Mucosa of descending colon (tissue), 3 donors: ENCODE measurements around the gene SYNRG. TPM values are rescaled to one million over a fixed set of nuclear protein-coding genes. Genes with fewer than 3 reads are reported as not detected.
A peak's percentile ranks its signal among the peaks of the same experiment; 100 is the strongest.

Experiments
- ATAC-seq: fragments of 200-7000 bp; cut with Tn5 transposase; one replicate; pipeline ENCODE4 v1.9.1; 2020; ENCODE audit warnings: mild to moderate bottlenecking, moderate library complexity
- DNase-seq, 3 donors: peaks; one replicate each; pipeline ENCODE4 v3.0.0-alpha.2; 2020
- H3K36me3 ChIP-seq: fragments of 200-600 bp; one replicate; pipeline ENCODE4 v1.8.0; 2021; ENCODE audit warnings: low read depth, mild to moderate bottlenecking
- H3K4me1 ChIP-seq: fragments of 200-600 bp; one replicate; pipeline ENCODE4 v1.8.0; 2021; ENCODE audit warnings: low read depth, mild to moderate bottlenecking
- H3K4me3 ChIP-seq: fragments of 200-600 bp; one replicate; pipeline ENCODE4 v1.8.0; 2021; ENCODE audit warnings: mild to moderate bottlenecking
- H3K9me3 ChIP-seq: fragments of 200-600 bp; one replicate; pipeline ENCODE4 v1.8.0; 2021; ENCODE audit warnings: mild to moderate bottlenecking
- CTCF ChIP-seq: fragments of 200-600 bp; IDR thresholded peaks from one replicate; pipeline ENCODE4 v1.8.0; 2022; ENCODE audit warnings: antibody characterized with exemption, mild to moderate bottlenecking
- intact Hi-C, 2 donors: fragments of 100-400 bp; cut with DNase I in 1 of 2; cut with micrococcal nuclease in 1 of 2; formaldehyde crosslinking; loops; one replicate each; pipeline versions ENCODE4 v1.11.0 to v1.11.1; 2022; cut with DNase I, micrococcal nuclease
- total RNA-seq, 3 donors: library from RNA; stranded (reverse); fragmentation: NEBNext Ultra II Directional in 2 of 3; extraction: Animal tissue kit (Norgen Biotek cat#: 25700) in 2 of 3; gene quantifications; one replicate each; pipeline versions ENCODE4 v1.2.1 to v1.2.4, GENCODE V29; 2021 to 2023
- donor health status: DM: no; HTN: no; CAD: no; lungs with moderate emphysema.
- donor health status: DM: no; HTN: no; CAD: no.
- donor health status: DM: no; HTN: yes; CAD: no.

The SYNRG gene
- total RNA-seq, 3 donors from 2014 or later: 36.8 to 46.2 (median 38.1) TPM

GRCh38 chr17:37568350-37569053, 40.7 kb downstream of the SYNRG start:
- peak; percentile 60 for ATAC-seq
- intact Hi-C loops: no loop called here

GRCh38 chr17:37567538-37567937, 41.7 kb downstream of the SYNRG start:
- peaks cover 3% of the 10 kb centered on the region for H3K4me1 ChIP-seq
- TF ChIP-seq CTCF: no peak
- no peak overlapping the region for H3K4me3 ChIP-seq
- no peaks in the 10 kb centered on the region for H3K9me3 ChIP-seq
- DNase-seq: no peak
- intact Hi-C loops: no loop called here
- H3K36me3 ChIP-seq: peaks cover 6% of the 10 kb centered on the region
- no peak for ATAC-seq

More at GRCh38 chr17:37568350-37569053, 40.7 kb downstream of the SYNRG start:
- H3K4me3 ChIP-seq: no peak overlapping the region
- no peak for TF ChIP-seq CTCF
- no peak for DNase-seq
- no peaks in the 10 kb centered on the region for H3K9me3 ChIP-seq
- H3K36me3 ChIP-seq: peaks cover 6% of the 10 kb centered on the region
- peaks cover 3% of the 10 kb centered on the region for H3K4me1 ChIP-seq

DNA sequence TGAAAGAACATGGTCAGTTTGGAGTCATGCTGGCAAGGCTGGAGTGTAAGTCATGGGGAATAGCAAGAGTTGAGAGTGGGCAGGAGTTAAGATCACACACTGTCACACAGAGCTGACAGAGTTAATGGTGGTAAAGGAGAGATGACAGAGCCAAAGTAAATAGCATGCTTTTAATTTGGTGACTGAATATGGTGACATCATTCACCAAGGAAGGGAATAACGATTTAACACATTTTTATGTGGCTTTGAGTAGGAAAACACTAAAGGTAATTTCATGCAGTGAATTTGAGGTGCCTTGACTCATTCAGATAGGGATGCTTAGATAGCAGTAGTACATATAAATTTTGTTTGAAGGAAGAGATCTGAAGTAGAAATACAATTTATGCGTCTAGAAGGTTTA, 42.1 kb downstream of the SYNRG start:
- intact Hi-C loops: no loop called here
- Histone ChIP-seq H3K36me3 (peaks cover 6% of the 10 kb centered on the region), H3K9me3 (no peaks in the 10 kb centered on the region), H3K4me3 (no peak overlapping the region), H3K4me1 (peaks cover 3% of the 10 kb centered on the region)
- ATAC-seq (peak; percentile 47), DNase-seq (no peak)
- TF ChIP-seq CTCF: no peak

GRCh38 chr17:37564252-37564651, 45.0 kb downstream of the SYNRG start:
- no peaks in the 10 kb centered on the region for H3K9me3 ChIP-seq
- peaks cover 6% of the 10 kb centered on the region for H3K36me3 ChIP-seq
- H3K4me3 ChIP-seq: no peak overlapping the region
- intact Hi-C loops: no loop called here
- ATAC-seq (no peak), DNase-seq (no peak)
- TF ChIP-seq CTCF: no peak
- peaks cover 3% of the 10 kb centered on the region for H3K4me1 ChIP-seq

DNA sequence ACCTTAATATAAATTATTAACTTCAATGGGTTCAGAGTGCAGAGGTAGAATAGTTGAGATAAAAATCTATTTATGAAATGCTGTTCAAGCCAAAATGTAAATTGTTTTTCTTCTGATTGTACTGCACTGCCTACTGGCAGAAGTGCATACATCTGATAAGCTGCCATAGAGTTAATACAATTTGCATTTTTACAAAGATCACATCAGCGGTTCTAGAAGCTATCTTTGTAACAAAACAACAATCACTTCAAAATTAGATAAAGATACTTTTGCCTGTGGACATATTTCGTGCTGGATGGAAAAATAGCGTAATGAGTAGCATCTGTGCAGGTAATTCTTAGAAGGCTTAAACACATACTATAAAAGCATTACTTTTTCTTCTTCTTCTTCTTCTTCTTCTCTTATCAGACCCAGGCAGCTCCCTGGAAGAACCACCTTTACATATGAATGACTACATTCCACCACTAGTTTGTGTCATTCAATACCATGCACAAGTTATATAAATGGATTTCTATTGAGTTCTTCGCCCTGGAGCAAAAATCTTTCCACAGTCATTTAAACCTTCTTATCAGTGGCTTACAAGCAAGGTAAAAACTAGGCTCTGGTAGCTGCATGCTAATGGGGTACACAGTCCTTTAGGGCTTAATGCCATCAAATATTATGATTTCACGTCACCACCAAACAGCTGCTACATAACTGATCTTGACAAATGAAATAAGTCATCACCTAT, 47.0 kb downstream of the SYNRG start:
- DNase-seq: no peak
- Histone ChIP-seq H3K4me1 (no peaks in the 10 kb centered on the region), H3K9me3 (no peaks in the 10 kb centered on the region), H3K4me3 (no peak overlapping the region), H3K36me3 (no peaks in the 10 kb centered on the region)
- no peak for TF ChIP-seq CTCF
- ATAC-seq: no peak
- intact Hi-C loops: no loop called here
